ENCODE results near the gene RTTN.
"Not testable (repeated sequence)": the region's sequence is repeated elsewhere in the genome, so short reads cannot be mapped to it uniquely, and the experiment has no call there.

Gene RTTN

GRCh38 chr18:70205421-70206397 is at the start of gene RTTN:
Gene RTTN, minus strand, starts transcription at chr18:70205687. Its CDS starts 29 bp downstream, at chr18:70205658.
- DNase-seq = peak; percentile 87

- DNase-seq = no peak
These were observed 45.3 kb upstream of the RTTN start for GRCh38 chr18:70250781-70251180.

- DNase-seq = not testable (repeated sequence)
These were observed 44.4 kb upstream of the RTTN start for GRCh38 chr18:70249861-70250260.

- DNase-seq = no peak
These were observed 43.6 kb upstream of the RTTN start for GRCh38 chr18:70249118-70249517.

- no peak for DNase-seq
These were observed 40.6 kb upstream of the RTTN start for GRCh38 chr18:70246061-70246466.

GRCh38 chr18:70243131-70243929 is 37.8 kb upstream of the RTTN start:
- DNase-seq = no peak

- not testable (repeated sequence) for DNase-seq
These were observed 31.4 kb upstream of the RTTN start for GRCh38 chr18:70236921-70237320.

GRCh38 chr18:70235478-70235877 is 30.0 kb upstream of the RTTN start:
- no peak for DNase-seq

DNA sequence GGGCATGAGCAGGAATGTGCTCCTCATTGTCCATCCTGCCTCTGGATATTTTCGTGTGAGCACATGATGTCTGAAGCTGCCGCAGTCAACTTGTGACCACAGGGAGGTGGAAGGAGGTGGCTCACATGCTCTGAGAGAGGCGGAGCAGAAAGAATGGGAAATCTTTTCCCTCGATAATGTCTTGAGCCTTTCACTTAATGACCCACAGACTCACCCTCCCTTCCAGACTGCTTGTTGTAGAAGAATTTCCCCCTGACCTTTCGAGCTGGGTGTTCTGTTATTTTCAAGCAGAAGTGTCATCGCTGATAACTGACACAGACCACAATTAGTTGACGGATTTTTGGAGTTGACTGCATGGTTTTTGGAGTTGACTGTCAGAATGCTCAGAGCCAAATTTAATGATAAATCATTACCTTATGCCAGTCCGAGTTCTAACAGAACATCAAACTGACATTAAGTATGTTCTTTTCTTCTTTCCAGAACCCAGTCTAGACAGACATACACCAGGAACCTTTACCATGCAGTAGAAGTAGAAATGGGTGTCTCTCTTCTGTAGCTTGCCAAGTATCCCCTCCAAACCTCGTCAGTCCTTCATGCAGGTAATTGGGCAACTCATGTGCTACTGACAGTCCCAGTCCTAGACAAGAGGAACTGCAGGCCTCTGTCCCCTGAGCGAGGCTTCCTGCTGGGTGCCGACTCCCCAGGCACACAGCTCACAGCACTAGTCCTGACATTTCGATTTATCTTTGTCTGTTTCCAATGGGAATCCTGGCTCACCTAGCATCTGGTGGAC is 29.4 kb upstream of the RTTN start:
- no peak for DNase-seq

DNA sequence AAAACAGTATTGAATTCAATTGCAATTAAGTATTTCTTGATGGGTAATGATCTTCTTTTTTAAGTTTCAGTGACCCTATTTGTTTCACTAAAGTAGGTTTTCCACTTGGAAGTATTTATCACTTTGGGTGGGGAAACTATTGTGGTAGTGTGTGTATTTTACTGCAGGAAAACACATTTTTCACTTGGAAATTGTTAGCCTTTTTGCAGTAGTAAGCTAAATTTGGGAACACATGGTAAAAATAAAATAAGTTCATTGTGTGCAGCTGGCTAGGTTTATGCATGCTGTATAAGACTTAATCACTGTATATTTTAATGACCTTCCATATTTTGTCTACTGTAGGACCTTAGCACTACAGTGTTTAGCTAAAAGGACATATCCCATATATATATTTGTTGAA is 28.5 kb upstream of the RTTN start:
- DNase-seq = no peak

DNA sequence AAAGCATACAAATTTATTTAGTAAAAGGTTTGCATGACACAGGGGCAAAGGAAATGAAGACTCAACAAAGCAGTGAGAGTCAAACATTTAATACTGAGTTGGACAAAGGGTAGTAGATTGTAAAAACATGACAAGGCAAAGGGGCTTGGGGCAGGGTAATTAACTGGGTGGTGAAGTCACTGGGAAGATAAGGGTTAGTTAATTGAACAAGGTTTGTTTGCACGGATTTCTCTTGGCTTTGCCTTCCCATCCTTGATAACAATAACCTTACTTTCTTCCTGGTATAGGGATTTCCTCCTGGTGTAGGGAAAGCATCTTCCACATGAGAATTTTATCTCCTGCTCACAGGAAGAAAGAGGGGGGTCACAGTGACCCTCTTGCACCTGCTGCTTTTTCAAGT is 26.8 kb upstream of the RTTN start:
- DNase-seq = no peak

DNA sequence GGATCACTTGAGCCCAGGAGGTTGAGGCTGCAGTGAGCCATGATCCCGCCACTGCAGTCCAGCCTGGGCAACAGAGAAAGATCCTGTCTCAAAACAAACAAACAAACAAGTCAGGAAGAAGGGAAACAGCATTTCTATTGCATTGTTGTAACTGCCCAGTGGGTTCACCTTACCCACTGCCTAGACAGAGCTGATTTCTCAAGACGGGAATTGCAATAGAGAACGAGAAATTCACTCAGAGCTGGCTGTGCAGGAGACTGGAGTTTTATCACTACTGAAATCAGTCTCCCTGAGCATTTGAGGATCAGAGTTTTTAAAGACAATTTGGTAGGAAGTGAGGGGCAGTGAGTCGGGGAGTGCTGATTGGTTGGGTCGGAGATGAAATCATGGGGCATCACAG is 24.2 kb upstream of the RTTN start:
- no peak for DNase-seq

DNA sequence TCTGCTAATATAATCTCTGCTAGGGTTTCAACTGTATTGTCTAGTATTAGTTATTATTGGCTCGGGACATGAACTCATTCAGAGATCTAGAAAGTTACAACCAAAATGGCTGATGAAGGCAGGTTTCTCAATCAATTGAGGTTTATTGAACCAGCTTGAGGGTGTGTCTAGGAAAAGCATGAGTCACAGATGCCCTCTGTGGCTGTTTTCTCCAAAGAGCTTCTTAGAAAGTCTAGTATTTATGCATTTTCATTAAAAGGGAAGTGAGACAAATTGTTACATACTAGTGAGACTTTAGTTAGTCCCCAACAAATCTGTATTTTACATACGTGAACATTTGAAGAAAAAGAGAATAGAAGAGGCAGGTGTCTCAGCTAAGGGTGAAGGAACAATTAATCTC is 23.0 kb upstream of the RTTN start:
- DNase-seq = no peak

GRCh38 chr18:70227438-70227837 is 22.0 kb upstream of the RTTN start:
- no peak for DNase-seq

DNA sequence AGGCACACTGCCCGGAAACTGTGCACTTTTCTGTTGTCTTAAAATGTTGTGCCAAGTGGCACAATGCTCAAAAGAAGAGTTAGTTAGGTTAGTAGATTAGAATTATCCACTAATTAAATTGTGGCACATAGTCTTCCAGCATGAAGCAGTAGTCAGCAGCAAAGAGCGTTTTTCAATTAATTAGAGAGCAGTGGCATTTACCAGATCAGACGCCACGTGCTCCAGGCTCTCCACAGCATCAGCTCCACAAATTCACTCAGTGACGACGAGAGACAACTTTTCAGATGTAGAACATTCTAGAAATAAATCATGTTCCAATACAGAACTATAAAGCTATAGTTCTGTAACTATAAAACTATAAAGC is 16.4 kb upstream of the RTTN start:
- no peak for DNase-seq

DNA sequence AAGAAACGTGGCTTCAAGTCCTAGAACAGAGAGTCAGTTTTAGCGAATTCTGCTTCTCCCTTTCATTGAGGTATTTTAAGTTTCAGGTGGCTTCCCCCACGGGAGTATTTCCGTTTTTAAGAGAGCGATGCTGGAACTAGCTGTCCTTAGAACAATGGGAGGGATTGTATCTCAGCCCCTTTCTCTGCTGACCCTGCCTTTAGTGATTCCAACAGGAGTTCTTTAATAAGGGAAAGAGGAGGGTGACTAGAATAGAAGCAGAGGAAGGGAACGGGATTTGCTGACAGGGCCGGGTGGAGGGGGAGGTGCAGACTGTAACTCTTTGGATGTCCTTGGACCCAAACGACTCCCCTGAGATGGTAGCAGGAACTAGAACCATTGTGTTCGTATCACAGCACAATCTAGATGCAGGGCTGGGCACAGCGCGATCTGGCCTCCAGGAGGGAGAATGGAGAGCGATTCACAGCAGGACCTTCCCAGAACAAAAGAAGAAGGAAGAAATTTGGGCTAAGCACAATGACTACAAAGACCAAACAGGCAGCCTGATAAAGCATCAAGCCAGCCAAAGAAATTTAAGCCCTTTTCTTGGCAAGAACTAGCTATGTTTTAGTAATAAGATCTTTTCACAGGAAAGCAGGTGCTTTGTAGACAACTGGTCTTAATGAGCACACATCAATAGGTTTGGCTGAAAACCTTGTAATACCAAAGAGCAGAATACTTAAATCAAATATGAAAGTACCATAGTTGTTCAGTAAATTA is 15.8 kb upstream of the RTTN start:
- no peak for DNase-seq

DNA sequence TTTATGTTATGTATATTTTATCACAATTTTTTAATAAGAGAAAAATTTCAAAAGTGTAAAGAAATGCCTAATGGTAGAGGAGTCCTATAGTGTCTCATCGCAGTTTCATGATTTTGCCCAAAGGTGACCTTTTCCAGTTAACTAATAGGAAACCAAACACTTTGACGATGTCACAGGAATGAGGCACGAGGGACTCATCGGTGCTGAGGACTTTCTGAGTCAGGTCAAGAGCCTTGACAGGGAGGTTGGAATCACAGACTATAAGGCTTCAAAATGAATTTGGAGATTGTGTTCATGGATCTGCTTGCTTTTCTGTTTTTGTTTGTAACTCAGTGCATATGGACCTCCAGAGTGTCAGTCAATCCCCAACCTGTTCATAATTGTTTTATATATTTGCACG is 15.1 kb upstream of the RTTN start:
- DNase-seq = no peak

- DNase-seq = no peak
These were observed 14.2 kb upstream of the RTTN start for GRCh38 chr18:70219688-70220087.

DNA sequence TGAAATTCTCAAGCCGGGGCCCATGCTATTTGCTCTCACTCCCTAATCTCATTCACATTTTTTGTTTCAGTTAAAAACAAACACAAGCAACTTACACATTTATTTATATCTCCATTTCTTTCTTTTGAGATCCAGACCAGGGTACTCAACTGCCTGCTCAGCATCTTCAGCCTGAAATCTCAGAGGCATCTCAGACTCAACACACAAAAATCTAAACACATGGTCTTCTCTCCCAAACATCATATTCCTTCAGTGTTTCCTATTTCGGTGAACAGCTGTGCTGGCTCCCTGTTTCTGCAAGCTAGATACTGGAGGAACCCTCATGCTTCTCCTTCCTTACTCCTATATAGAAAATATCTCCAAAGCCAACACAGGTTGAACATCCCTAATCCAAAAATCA is 11.3 kb upstream of the RTTN start:
- DNase-seq = no peak

DNA sequence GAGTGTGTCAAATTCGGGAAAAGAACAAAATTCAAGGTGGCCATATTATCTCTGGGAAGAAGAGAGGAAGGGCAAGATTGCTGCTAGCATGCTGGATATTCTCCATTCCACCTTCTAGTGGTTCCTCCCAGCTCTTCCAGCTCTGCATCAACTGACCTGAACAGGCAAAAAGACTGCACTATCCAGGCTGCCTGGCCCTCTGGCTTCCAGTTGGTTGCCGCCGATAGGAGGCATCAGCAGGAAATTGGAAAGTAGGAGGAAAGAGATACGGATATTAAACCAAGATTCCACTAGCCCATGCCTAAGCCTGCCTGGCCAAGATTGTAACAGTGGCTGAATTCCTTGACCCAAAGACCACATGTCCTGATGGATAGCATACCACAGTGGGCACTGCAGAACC is 1.7 kb upstream of the RTTN start:
- no peak for DNase-seq

DNA sequence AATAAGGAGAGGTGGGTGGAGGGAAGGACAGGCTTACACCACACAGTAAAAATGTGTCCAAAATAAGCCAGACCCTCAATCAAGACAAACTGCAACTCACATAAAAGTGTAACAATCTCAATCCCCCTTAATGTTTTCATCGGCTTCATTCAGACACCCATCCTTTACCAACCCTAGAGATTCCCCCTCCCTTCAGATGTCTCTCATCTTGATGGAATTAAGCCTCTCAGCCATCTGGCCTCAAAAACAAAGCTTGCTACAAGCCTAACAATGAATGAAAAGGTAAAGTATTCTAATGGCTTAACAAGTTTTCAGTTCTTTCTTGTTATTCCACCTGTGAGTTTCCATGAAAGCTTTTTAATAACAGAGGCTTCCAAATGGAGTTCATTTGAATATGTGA is 5.2 kb downstream of the RTTN start:
- no peak for DNase-seq

DNA sequence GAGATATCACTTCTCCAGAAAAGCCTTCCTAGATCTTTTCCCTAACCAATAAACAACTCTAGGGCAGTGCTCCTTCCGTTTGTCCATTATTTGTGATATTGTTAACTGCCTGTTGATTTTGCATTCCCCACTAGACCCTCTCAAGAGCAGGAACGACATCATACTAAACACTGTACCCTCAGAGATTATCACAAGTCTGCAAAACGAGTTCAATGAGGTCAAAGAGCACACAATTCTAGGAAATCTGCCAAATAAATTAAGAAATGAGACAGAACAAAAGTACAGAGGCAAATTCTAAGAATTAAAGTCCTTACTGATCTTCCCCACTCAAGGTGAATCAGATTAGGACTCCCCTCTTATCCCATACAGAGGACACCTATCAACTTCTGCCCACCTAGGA is 7.6 kb downstream of the RTTN start:
- no peak for DNase-seq

All from CD4-positive, alpha-beta T cell treated with Interferon gamma for 1 hour (primary cell).